GM12878 (cell line): Measurements from ENCODE around the gene PAX4. TPM values are rescaled to one million over a fixed set of nuclear protein-coding genes. Genes with fewer than 3 reads are reported as not detected.
A peak's percentile ranks its signal among the peaks of the same experiment; 100 is the strongest.

Experiments used
- ATAC-seq: fragments of 200-7000 bp; cut with Tn5 transposase; 3 replicates; pipeline ENCODE4 v1.9.1; 2020; ENCODE audit warnings: mild to moderate bottlenecking, moderate library complexity
- BruUV-seq: library from RNA; stranded (reverse); fragments of 400-500 nt; replicated peaks from 2 replicates; lab custom pipeline; 2021; lab: Mats Ljungman, UMichigan
- CTCF ChIA-PET: fragments of 300-600 bp; sonication (Branson Sonifier 250); formaldehyde crosslinking; extraction: SDS; loops from one replicate; lab custom pipeline; 2021; ENCODE audit warnings: inconsistent platforms; lab: Yijun Ruan, JAX
- POLR2A ChIA-PET: fragments of 350-600 bp; formaldehyde crosslinking; extraction: SDS; loops from one replicate; lab custom pipeline; 2021; ENCODE audit warnings: inconsistent platforms; lab: Charles Lee
- RAD21 ChIA-PET: fragments of 300-600 bp; sonication (Branson Sonifier 250); formaldehyde crosslinking; loops from one replicate; lab custom pipeline; 2023; ENCODE audit warnings: antibody characterized with exemption; ENCODE audit not compliant: unreplicated experiment; lab: Charles Lee
- SMC1A ChIA-PET: fragments of 300-600 bp; sonication (Branson Sonifier 250); formaldehyde crosslinking; loops from one replicate; lab custom pipeline; 2023; ENCODE audit not compliant: unreplicated experiment, uncharacterized antibody; lab: Charles Lee
- DNase-seq: peaks from one replicate; pipeline ENCODE4 v3.0.0-alpha.2; 2011; ENCODE audit warnings: low read depth, low spot score
- FAIRE-seq: peaks from 3 replicates; lab custom pipeline; 2011; peaks lifted over from hg19 to GRCh38; lab: Jason Lieb, UNC
- H2AFZ ChIP-seq: 2 replicates; pipeline ENCODE4 v1.6.0; 2011; ENCODE audit warnings: low read depth, low read length, control low read depth; ENCODE audit not compliant: control insufficient read depth
- H3K27ac ChIP-seq: 2 replicates; pipeline ENCODE4 v1.5.1; 2011; ENCODE audit warnings: control low read depth; ENCODE audit not compliant: control insufficient read depth, insufficient read depth
- H3K27me3 ChIP-seq, 2 experiments: replicated peaks in 1 of 2; 2 replicates each; pipeline versions ENCODE4 v1.6.0 to v1.6.1; 2011; ENCODE audit warnings: low read length in 1 of 2; ENCODE audit not compliant: control insufficient read depth in 2 of 2, insufficient read depth in 2 of 2
- H3K36me3 ChIP-seq, 2 experiments: 2 replicates each; pipeline ENCODE4 v1.5.1; 2011; ENCODE audit warnings: low read length in 1 of 2; ENCODE audit not compliant: control insufficient read depth in 2 of 2, insufficient read depth in 2 of 2
- H3K4me1 ChIP-seq: 2 replicates; pipeline ENCODE4 v1.6.1; 2011; ENCODE audit warnings: mild to moderate bottlenecking, low read length, moderate library complexity, mixed read lengths; ENCODE audit not compliant: control insufficient read depth, insufficient read depth
- H3K4me2 ChIP-seq: 2 replicates; pipeline ENCODE4 v1.6.0; 2011; ENCODE audit warnings: control low read depth; ENCODE audit not compliant: control insufficient read depth, insufficient read depth
- H3K4me3 ChIP-seq: fragments of 200-600 bp; sonication (generic); 2 replicates; pipeline ENCODE4 v1.5.1; 2016
- H3K79me2 ChIP-seq: 2 replicates; pipeline ENCODE4 v1.6.0; 2011; ENCODE audit warnings: low read length; ENCODE audit not compliant: control insufficient read depth, insufficient read depth
- H3K9ac ChIP-seq: 2 replicates; pipeline ENCODE4 v1.8.0; 2011; ENCODE audit warnings: low read length, control low read depth, mixed read lengths; ENCODE audit not compliant: control insufficient read depth, insufficient read depth
- H3K9me3 ChIP-seq: replicated peaks from 3 replicates; pipeline ENCODE4 v1.5.1; 2011; ENCODE audit warnings: mild to moderate bottlenecking, low read length; ENCODE audit not compliant: control insufficient read depth, insufficient read depth
- H4K20me1 ChIP-seq: 2 replicates; pipeline ENCODE4 v1.6.0; 2011; ENCODE audit not compliant: control insufficient read depth, insufficient read depth
- ATF7 ChIP-seq: fragments of 450-650 bp; IDR thresholded peaks from 2 replicates; pipeline ENCODE4 v1.6.1; 2016; ENCODE audit warnings: low read depth, mild to moderate bottlenecking
- HDAC6 ChIP-seq: fragments of 200-600 bp; sonication (generic); IDR thresholded peaks from one replicate; pipeline ENCODE4 v1.8.0; 2017; ENCODE audit warnings: antibody characterized with exemption; ENCODE audit not compliant: unreplicated experiment
- NBN ChIP-seq: fragments of 450-650 bp; IDR thresholded peaks from 2 replicates; pipeline ENCODE4 v1.6.1; 2016
- POLR2AphosphoS2 ChIP-seq: IDR thresholded peaks from 2 replicates; pipeline ENCODE4 v1.6.1; 2011; ENCODE audit warnings: low read depth, mild to moderate bottlenecking, low read length, improper control_type of control experiment, moderate library complexity
- RELB ChIP-seq: fragments of 450-650 bp; IDR thresholded peaks from 2 replicates; pipeline ENCODE4 v1.6.1; 2017; ENCODE audit warnings: low read depth, mild to moderate bottlenecking, moderate library complexity
- TAF1 ChIP-seq: IDR thresholded peaks from 2 replicates; pipeline ENCODE4 v1.6.1; 2011; ENCODE audit warnings: mild to moderate bottlenecking, low read depth, low read length, borderline replicate concordance
- TARDBP ChIP-seq: IDR thresholded peaks from 2 replicates; pipeline ENCODE4 v1.6.1; 2016; ENCODE audit warnings: borderline replicate concordance
- YBX1 ChIP-seq: fragments of 450-650 bp; IDR thresholded peaks from 2 replicates; pipeline ENCODE4 v1.6.1; 2016; ENCODE audit warnings: antibody characterized with exemption
- ZBTB40 ChIP-seq: fragments of 450-650 bp; IDR thresholded peaks from 2 replicates; pipeline ENCODE4 v1.6.1; 2016; ENCODE audit warnings: mild to moderate bottlenecking, moderate library complexity, borderline replicate concordance
- ZNF384 ChIP-seq: IDR thresholded peaks from 2 replicates; pipeline ENCODE4 v1.6.1; 2012; ENCODE audit warnings: low read depth, mild to moderate bottlenecking, low read length, improper control_type of control experiment, borderline replicate concordance
- WGBS: methylation state at CpG from one replicate; pipeline ENCODE4 v1.1.6; 2016; ENCODE audit warnings: low lambda C conversion rate; ENCODE audit not compliant: insufficient replicate concordance, insufficient coverage; ENCODE audit errors: missing lambda C conversion rate; 5-methylcytosine and 5-hydroxymethylcytosine counted together
- in situ Hi-C: fragments of 300-500 bp; cut with MboI; formaldehyde crosslinking; loops from 9 replicates; pipeline ENCODE4 v1.14.3; 2018; ENCODE audit warnings: mixed read lengths
- intact Hi-C: fragments of 100-400 bp; cut with micrococcal nuclease; formaldehyde crosslinking; loops from one replicate; pipeline ENCODE4 v1.14.2; 2022; ENCODE audit not compliant: unreplicated experiment
- polyA plus RNA-seq, 11 experiments: library from polyadenylated mRNA; depleted of rRNA in 4 of 11; unstranded in 6 of 11; stranded (reverse) in 5 of 11; fragments of >200 nt; fragmentation: Nextera tagmentation in 4 of 11; fragmentation: Illumina TruSeq in 1 of 11; extraction: Ambion mirVana in 4 of 11; extraction: Trizol in 1 of 11; gene quantifications; 1 replicate in 1 of 11; 2 replicates in 10 of 11; pipeline versions ENCODE4 v1.2.1 to v1.2.3, GENCODE V29; 2011 to 2016; ENCODE audit warnings: inconsistent platforms in 2 of 11, missing spikeins in 2 of 11, low read depth in 1 of 11
- total RNA-seq, 4 experiments: library from RNA; depleted of rRNA in 3 of 4; stranded (reverse); fragments of >200 nt in 3 of 4; fragmentation: Illumina TruSeq in 1 of 4; extraction: Trizol in 1 of 4; gene quantifications; 2 replicates each; pipeline versions ENCODE4 v1.2.1 to v1.2.3, GENCODE V29; 2013 to 2021
- TF ChIP-seq, protein P1 (sequence below): IDR thresholded peaks from 2 replicates; pipeline ENCODE4 v1.6.1; 2012; ENCODE audit warnings: low read depth, low read length, improper control_type of control experiment
- TF ChIP-seq, protein P2 (sequence below): IDR thresholded peaks from 2 replicates; pipeline ENCODE4 v1.6.1; 2012; ENCODE audit warnings: low read length, inconsistent platforms

PAX4 gene
- total and polyA plus RNA-seq, 10 of the 15 experiments (the other 5 are each of a cell fraction or from before 2014, with no cell fraction given): 0.27 TPM; not detected in 9

GRCh38 chr7:127589896-127590295 lies 28.0 kb downstream of the PAX4 start:
- intact Hi-C loops (loop anchor here (2.0 kb wide), 1 partner anchor 63 kb away; the partner anchor contains the start of gene SND1), in situ Hi-C loops (no loop called here)
- no TSS peak for BruUV-seq
- no peak overlapping the region for H2AFZ ChIP-seq
- H3K4me3 ChIP-seq: 0 out of 2 replicates have a peak overlapping the region, but pooled peaks have one; percentile 94
- ATAC-seq (no peak), FAIRE-seq (no peak), DNase-seq (no peak)
- no peak overlapping the region for H3K27ac ChIP-seq
- POLR2A ChIA-PET: no interaction called here
- H3K4me1 ChIP-seq: peaks cover 4% of the 10 kb centered on the region
- no peak overlapping the region for H3K4me2 ChIP-seq
- H3K9ac ChIP-seq: no peak overlapping the region
- H3K36me3 ChIP-seq: peaks cover 0 to 3% of the 10 kb centered on the region in 2 experiments; a peak in 2 of 4 replicates
- no peaks in the 10 kb centered on the region for H4K20me1 ChIP-seq
- CTCF ChIA-PET: interaction anchor here (1.4 to 1.7 kb wide), 2 partner anchors 8 to 11 kb away, joined by 4 to 5 read pairs; no protein-coding TSS in a partner anchor
- 92% methylated on average over 3 of the region's 3 CpGs for WGBS
- SMC1A ChIA-PET: no interaction called here
- no peaks in the 10 kb centered on the region for H3K9me3 ChIP-seq
- no peaks in the 10 kb centered on the region for H3K27me3 ChIP-seq
- RAD21 ChIA-PET: interaction anchor here (0.7 kb wide), 1 partner anchor 54 kb away, joined by 3 read pairs; no protein-coding TSS in a partner anchor
- peaks cover 14% of the 10 kb centered on the region for H3K79me2 ChIP-seq
- TF ChIP-seq RELB: no peak
- TF ChIP-seq ZBTB40: no peak
- TF ChIP-seq, protein P1, sequence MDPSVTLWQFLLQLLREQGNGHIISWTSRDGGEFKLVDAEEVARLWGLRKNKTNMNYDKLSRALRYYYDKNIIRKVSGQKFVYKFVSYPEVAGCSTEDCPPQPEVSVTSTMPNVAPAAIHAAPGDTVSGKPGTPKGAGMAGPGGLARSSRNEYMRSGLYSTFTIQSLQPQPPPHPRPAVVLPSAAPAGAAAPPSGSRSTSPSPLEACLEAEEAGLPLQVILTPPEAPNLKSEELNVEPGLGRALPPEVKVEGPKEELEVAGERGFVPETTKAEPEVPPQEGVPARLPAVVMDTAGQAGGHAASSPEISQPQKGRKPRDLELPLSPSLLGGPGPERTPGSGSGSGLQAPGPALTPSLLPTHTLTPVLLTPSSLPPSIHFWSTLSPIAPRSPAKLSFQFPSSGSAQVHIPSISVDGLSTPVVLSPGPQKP: no peak
- no peak for TF ChIP-seq NBN
- TF ChIP-seq ATF7: no peak
- TF ChIP-seq POLR2AphosphoS2: no peak
- TF ChIP-seq, protein P2, sequence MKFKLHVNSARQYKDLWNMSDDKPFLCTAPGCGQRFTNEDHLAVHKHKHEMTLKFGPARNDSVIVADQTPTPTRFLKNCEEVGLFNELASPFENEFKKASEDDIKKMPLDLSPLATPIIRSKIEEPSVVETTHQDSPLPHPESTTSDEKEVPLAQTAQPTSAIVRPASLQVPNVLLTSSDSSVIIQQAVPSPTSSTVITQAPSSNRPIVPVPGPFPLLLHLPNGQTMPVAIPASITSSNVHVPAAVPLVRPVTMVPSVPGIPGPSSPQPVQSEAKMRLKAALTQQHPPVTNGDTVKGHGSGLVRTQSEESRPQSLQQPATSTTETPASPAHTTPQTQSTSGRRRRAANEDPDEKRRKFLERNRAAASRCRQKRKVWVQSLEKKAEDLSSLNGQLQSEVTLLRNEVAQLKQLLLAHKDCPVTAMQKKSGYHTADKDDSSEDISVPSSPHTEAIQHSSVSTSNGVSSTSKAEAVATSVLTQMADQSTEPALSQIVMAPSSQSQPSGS: no peak
- TF ChIP-seq ZNF384: no peak
- TF ChIP-seq HDAC6: no peak
- no peak for TF ChIP-seq TARDBP
- no peak for TF ChIP-seq YBX1
- no peak for TF ChIP-seq TAF1
